GM18861 (cell line): ENCODE results near the gene ATP11A.

ENCODE experiments used
- ATAC-seq: cut with Tn5 transposase; IDR thresholded peaks from one replicate; pipeline ENCODE4 v1.9.1; 2021; ENCODE audit not compliant: unreplicated experiment

Gene ATP11A

GRCh38 chr13:112721198-112722104 is 31.6 kb downstream of the ATP11A start:
- ATAC-seq = no peak

GRCh38 chr13:112722433-112723263 is 32.8 kb downstream of the ATP11A start:
- no peak for ATAC-seq

GRCh38 chr13:112723771-112724170 is 33.9 kb downstream of the ATP11A start:
- no peak for ATAC-seq

GRCh38 chr13:112724788-112725345 is 35.0 kb downstream of the ATP11A start:
- no peak for ATAC-seq

- ATAC-seq = no peak
Observed at GRCh38 chr13:112725346-112726015, 35.6 kb downstream of the ATP11A start.

- ATAC-seq = no peak
Observed at GRCh38 chr13:112726016-112726767, 36.4 kb downstream of the ATP11A start.

- ATAC-seq = no peak
Observed at GRCh38 chr13:112727581-112727980, 37.7 kb downstream of the ATP11A start.

GRCh38 chr13:112728375-112729126 is 38.7 kb downstream of the ATP11A start:
- ATAC-seq = no peak

GRCh38 chr13:112729408-112729807 is 39.6 kb downstream of the ATP11A start:
- ATAC-seq = no peak

GRCh38 chr13:112730157-112730671 is 40.4 kb downstream of the ATP11A start:
- ATAC-seq = no peak

GRCh38 chr13:112731667-112732616 is 42.1 kb downstream of the ATP11A start:
- ATAC-seq = no peak

- ATAC-seq = no peak
Observed at GRCh38 chr13:112732679-112733078, 42.8 kb downstream of the ATP11A start.

- no peak for ATAC-seq
Observed at GRCh38 chr13:112733112-112733511, 43.3 kb downstream of the ATP11A start.

GRCh38 chr13:112733661-112734379 is 44.0 kb downstream of the ATP11A start:
- ATAC-seq = no peak

- no peak for ATAC-seq
Observed at GRCh38 chr13:112734696-112735547, 45.1 kb downstream of the ATP11A start.

- ATAC-seq = no peak
Observed at GRCh38 chr13:112735791-112736190, 46.0 kb downstream of the ATP11A start.

- no peak for ATAC-seq
Observed at GRCh38 chr13:112737294-112737693, 47.5 kb downstream of the ATP11A start.
